Neural cell (in vitro differentiated cells): Measurements from ENCODE around the gene RIN3. TPM values are rescaled to one million over a fixed set of nuclear protein-coding genes. Genes with fewer than 3 reads are reported as not detected.

Experiments used
- H2AFZ ChIP-seq: fragments of 200-600, 300-800 bp; sonication (generic), shearing (Covaris generic); 2 replicates; pipeline ENCODE4 v1.6.0; 2014; ENCODE audit warnings: low read depth, mild to moderate bottlenecking, antibody characterized with exemption, low read length, moderate library complexity
- H3F3A ChIP-seq: fragments of 200-600 bp; shearing (Covaris generic); 2 replicates; pipeline ENCODE4 v1.6.1; 2016; ENCODE audit warnings: mild to moderate bottlenecking, moderate library complexity, mixed read lengths, antibody characterized with exemption, low read length; ENCODE audit not compliant: insufficient read depth, poor library complexity, severe bottlenecking
- H3K27ac ChIP-seq: fragments of 200-600, 300-800 bp; sonication (generic), shearing (Covaris generic); 2 replicates; pipeline ENCODE4 v1.5.1; 2014; ENCODE audit warnings: mild to moderate bottlenecking, low read length, moderate library complexity
- H3K27me3 ChIP-seq: fragments of 300-800, 200-600 bp; sonication (generic), shearing (Covaris generic); 2 replicates; pipeline ENCODE4 v1.6.0; 2014; ENCODE audit warnings: mild to moderate bottlenecking, low read depth, low read length, moderate library complexity; ENCODE audit not compliant: insufficient read depth
- H3K36me3 ChIP-seq: fragments of 300-800, 200-600 bp; sonication (generic), shearing (Covaris generic); 2 replicates; pipeline ENCODE4 v1.5.1; 2014; ENCODE audit warnings: mild to moderate bottlenecking, antibody characterized with exemption, low read length, moderate library complexity; ENCODE audit not compliant: insufficient read depth
- H3K4me2 ChIP-seq: fragments of 300-800, 200-600 bp; sonication (generic), shearing (Covaris generic); 2 replicates; pipeline ENCODE4 v1.6.0; 2014; ENCODE audit warnings: mild to moderate bottlenecking, low read length
- H3K4me3 ChIP-seq: fragments of 300-800, 200-600 bp; sonication (generic), shearing (Covaris generic); 2 replicates; pipeline ENCODE4 v1.5.1; 2014; ENCODE audit warnings: mild to moderate bottlenecking, low read length, moderate library complexity
- H3K79me2 ChIP-seq: fragments of 200-600 bp; shearing (Covaris generic); replicated peaks from 2 replicates; pipeline ENCODE4 v1.6.0; 2014; ENCODE audit warnings: mild to moderate bottlenecking, low read length, moderate library complexity; ENCODE audit not compliant: insufficient read depth
- H3K9ac ChIP-seq: fragments of 300-800, 200-600 bp; sonication (generic), shearing (Covaris generic); 2 replicates; pipeline ENCODE4 v1.6.1; 2016; ENCODE audit warnings: mild to moderate bottlenecking, low read length, mixed read lengths
- H3K9me2 ChIP-seq: fragments of 200-600 bp; shearing (Covaris generic); 2 replicates; pipeline ENCODE4 v1.6.1; 2016; ENCODE audit warnings: mild to moderate bottlenecking, low read length, mixed read lengths; ENCODE audit not compliant: insufficient read depth
- H3K9me3 ChIP-seq: fragments of 200-600, 300-800 bp; sonication (generic), shearing (Covaris generic); 2 replicates; pipeline ENCODE4 v1.6.1; 2016; ENCODE audit warnings: mild to moderate bottlenecking, mixed run types, low read length, moderate library complexity, mixed read lengths
- H4K20me1 ChIP-seq: fragments of 200-600 bp; shearing (Covaris generic); 2 replicates; pipeline ENCODE4 v1.6.1; 2016; ENCODE audit warnings: mild to moderate bottlenecking, mixed run types; ENCODE audit not compliant: insufficient read depth
- EP300 ChIP-seq: fragments of 450-650 bp; conservative IDR thresholded peaks from 2 replicates; pipeline ENCODE4 v1.6.1; 2014; ENCODE audit warnings: antibody characterized with exemption, mild to moderate bottlenecking, moderate library complexity; ENCODE audit not compliant: poor library complexity, severe bottlenecking
- EZH2 ChIP-seq: fragments of 200-600, 300-800 bp; shearing (Covaris generic), sonication (generic); IDR thresholded peaks from 2 replicates; pipeline ENCODE4 v1.6.1; 2014; ENCODE audit warnings: antibody characterized with exemption, low read length, borderline replicate concordance, mild to moderate bottlenecking; ENCODE audit not compliant: insufficient read depth, poor library complexity, severe bottlenecking
- MXI1 ChIP-seq: fragments of 450-650 bp; conservative IDR thresholded peaks from 2 replicates; pipeline ENCODE4 v1.6.1; 2014; ENCODE audit warnings: antibody characterized with exemption, mild to moderate bottlenecking; ENCODE audit not compliant: poor library complexity, severe bottlenecking
- POLR2AphosphoS5 ChIP-seq: IDR thresholded peaks from 2 replicates; pipeline ENCODE4 v1.6.1; 2012
- RAD21 ChIP-seq: fragments of 450-650 bp; conservative IDR thresholded peaks from 2 replicates; pipeline ENCODE4 v1.6.1; 2014; ENCODE audit warnings: antibody characterized with exemption, mild to moderate bottlenecking, moderate library complexity
- SMC3 ChIP-seq: fragments of 450-650 bp; conservative IDR thresholded peaks from 2 replicates; pipeline ENCODE4 v1.6.1; 2014; ENCODE audit warnings: antibody characterized with exemption, mild to moderate bottlenecking, moderate library complexity; ENCODE audit not compliant: poor library complexity
- TAF1 ChIP-seq: IDR thresholded peaks from 2 replicates; pipeline ENCODE4 v1.6.1; 2012; ENCODE audit warnings: low read depth
- polyA plus RNA-seq: library from polyadenylated mRNA; depleted of rRNA; stranded (reverse); fragments of >200 nt; gene quantifications from 2 replicates; pipeline ENCODE4 v1.2.3, GENCODE V29; 2014
- TF ChIP-seq, protein P1 (sequence below): IDR thresholded peaks from 2 replicates; pipeline ENCODE4 v1.6.1; 2012; ENCODE audit warnings: borderline replicate concordance
- TF ChIP-seq, protein P2 (sequence below): fragments of 450-650 bp; IDR thresholded peaks from 2 replicates; pipeline ENCODE4 v1.5.1; 2014; ENCODE audit warnings: antibody characterized with exemption, mild to moderate bottlenecking, moderate library complexity; ENCODE audit not compliant: poor library complexity, severe bottlenecking

The RIN3 gene
- polyA plus RNA-seq, 1 donor from 2014 or later, result not detected

DNA sequence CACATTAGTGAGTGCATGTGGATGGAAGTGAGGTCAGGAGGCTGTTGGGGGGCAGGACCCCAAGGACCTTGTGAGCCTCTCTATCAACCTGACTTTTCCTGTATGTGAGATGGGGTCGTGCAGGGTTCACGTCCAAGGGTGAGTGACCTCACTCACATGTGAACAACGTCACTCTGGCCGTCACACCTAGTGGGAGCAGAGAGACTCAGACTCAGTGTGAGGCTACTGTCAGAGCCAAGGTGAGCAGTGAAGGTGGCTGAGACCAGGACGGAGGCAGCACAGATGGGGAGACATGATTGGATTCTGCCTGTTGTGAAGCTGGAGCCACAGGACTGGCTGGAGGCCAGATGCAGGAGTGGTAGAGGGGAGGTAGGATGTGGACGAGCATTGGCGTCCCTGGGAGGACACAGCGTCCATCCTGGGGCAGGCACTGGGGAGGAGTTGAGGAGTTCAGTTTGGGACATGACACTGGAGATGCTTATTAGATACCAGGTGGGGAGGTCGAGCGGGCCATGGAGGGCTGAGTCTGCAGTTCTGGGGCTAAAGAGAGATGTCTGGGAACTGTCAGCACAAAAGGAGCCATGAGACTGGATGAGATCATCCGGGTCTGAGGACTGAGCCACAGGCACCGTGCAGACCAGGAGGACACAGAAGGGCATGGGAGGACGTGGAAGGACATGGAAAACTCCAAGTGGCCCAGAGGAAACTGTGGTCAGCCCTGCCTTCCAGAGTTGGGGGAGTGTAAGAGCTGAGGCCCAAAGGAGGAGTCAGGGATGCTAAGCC lies 142.0 kb downstream of the RIN3 start:
- Histone ChIP-seq H3K9me2 (no peaks in the 10 kb centered on the region), H2AFZ (no peak overlapping the region), H3K9me3 (no peaks in the 10 kb centered on the region), H3K36me3 (no peaks in the 10 kb centered on the region), H4K20me1 (no peaks in the 10 kb centered on the region), H3K4me3 (no peak overlapping the region), H3K27me3 (no peaks in the 10 kb centered on the region), H3K79me2 (no peaks in the 10 kb centered on the region), H3K9ac (no peak overlapping the region), H3K27ac (no peak overlapping the region), H3F3A (no peaks in the 10 kb centered on the region), H3K4me2 (no peak overlapping the region)
- TF ChIP-seq POLR2AphosphoS5, result no peak
- TF ChIP-seq RAD21, result no peak
- no peak for TF ChIP-seq TAF1
- TF ChIP-seq MXI1, result no peak
- no peak for TF ChIP-seq EP300
- TF ChIP-seq, protein P1, sequence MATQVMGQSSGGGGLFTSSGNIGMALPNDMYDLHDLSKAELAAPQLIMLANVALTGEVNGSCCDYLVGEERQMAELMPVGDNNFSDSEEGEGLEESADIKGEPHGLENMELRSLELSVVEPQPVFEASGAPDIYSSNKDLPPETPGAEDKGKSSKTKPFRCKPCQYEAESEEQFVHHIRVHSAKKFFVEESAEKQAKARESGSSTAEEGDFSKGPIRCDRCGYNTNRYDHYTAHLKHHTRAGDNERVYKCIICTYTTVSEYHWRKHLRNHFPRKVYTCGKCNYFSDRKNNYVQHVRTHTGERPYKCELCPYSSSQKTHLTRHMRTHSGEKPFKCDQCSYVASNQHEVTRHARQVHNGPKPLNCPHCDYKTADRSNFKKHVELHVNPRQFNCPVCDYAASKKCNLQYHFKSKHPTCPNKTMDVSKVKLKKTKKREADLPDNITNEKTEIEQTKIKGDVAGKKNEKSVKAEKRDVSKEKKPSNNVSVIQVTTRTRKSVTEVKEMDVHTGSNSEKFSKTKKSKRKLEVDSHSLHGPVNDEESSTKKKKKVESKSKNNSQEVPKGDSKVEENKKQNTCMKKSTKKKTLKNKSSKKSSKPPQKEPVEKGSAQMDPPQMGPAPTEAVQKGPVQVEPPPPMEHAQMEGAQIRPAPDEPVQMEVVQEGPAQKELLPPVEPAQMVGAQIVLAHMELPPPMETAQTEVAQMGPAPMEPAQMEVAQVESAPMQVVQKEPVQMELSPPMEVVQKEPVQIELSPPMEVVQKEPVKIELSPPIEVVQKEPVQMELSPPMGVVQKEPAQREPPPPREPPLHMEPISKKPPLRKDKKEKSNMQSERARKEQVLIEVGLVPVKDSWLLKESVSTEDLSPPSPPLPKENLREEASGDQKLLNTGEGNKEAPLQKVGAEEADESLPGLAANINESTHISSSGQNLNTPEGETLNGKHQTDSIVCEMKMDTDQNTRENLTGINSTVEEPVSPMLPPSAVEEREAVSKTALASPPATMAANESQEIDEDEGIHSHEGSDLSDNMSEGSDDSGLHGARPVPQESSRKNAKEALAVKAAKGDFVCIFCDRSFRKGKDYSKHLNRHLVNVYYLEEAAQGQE, result no peak
- no peak for TF ChIP-seq SMC3
- TF ChIP-seq EZH2, result no peak
- TF ChIP-seq, protein P2, sequence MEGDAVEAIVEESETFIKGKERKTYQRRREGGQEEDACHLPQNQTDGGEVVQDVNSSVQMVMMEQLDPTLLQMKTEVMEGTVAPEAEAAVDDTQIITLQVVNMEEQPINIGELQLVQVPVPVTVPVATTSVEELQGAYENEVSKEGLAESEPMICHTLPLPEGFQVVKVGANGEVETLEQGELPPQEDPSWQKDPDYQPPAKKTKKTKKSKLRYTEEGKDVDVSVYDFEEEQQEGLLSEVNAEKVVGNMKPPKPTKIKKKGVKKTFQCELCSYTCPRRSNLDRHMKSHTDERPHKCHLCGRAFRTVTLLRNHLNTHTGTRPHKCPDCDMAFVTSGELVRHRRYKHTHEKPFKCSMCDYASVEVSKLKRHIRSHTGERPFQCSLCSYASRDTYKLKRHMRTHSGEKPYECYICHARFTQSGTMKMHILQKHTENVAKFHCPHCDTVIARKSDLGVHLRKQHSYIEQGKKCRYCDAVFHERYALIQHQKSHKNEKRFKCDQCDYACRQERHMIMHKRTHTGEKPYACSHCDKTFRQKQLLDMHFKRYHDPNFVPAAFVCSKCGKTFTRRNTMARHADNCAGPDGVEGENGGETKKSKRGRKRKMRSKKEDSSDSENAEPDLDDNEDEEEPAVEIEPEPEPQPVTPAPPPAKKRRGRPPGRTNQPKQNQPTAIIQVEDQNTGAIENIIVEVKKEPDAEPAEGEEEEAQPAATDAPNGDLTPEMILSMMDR, result no peak

DNA sequence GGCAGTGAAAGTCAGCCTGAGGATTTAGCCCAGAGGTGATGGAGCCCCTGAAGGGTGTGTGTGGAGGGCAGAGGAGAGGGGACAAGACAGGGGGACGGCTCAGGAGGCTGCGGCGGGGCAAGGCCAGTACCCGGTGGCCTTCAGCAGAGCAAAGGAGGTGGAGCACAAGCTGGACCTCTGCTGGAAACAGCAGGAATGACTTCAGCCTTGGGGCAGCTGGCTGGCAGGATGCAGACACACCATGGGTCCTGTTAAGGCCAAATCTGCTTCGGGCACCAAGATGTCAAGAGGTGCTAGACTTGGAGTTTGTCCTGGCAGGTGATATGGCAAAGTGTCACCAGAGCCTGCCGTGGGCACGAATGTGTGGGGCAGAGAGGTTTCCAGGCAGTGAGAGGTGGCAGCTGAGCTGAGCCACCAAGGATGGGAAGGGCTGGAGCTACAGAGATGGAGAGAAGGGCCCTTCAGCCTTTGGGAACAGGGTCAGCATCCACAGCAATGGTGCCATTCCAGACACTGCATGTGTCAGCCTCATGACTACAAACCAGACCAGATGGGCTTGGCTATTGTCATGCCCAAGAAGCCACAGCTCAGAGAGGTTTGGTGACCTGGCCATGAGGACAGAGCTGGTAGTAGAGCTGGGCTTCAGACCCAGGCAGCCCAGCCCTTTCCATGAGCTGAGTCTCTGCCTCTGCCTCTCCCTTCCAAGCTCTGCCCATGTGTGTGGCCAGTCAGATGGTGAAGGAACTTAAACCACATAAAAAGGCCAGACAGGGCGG lies 142.9 kb downstream of the RIN3 start:
- Histone ChIP-seq H3K4me2 (no peak overlapping the region), H2AFZ (no peak overlapping the region), H3K27me3 (no peaks in the 10 kb centered on the region), H3K9ac (no peak overlapping the region), H3F3A (no peaks in the 10 kb centered on the region), H3K4me3 (no peak overlapping the region), H3K9me2 (no peaks in the 10 kb centered on the region), H3K9me3 (no peaks in the 10 kb centered on the region), H4K20me1 (no peaks in the 10 kb centered on the region), H3K79me2 (no peaks in the 10 kb centered on the region), H3K27ac (no peak overlapping the region), H3K36me3 (no peaks in the 10 kb centered on the region)
- no peak for TF ChIP-seq EP300
- TF ChIP-seq, protein P1, result no peak
- TF ChIP-seq, protein P2, result no peak
- no peak for TF ChIP-seq RAD21
- TF ChIP-seq EZH2, result no peak
- TF ChIP-seq MXI1, result no peak
- TF ChIP-seq SMC3, result no peak
- TF ChIP-seq POLR2AphosphoS5, result no peak
- no peak for TF ChIP-seq TAF1
